Fibroblast of lung (primary cell): ENCODE measurements around the gene FSD2.

ENCODE experiments used
- EZH2 ChIP-seq: IDR thresholded peaks from 2 replicates; pipeline ENCODE4 v1.5.1; 2012; ENCODE audit warnings: low read length, control low read depth, mild to moderate bottlenecking; ENCODE audit errors: missing control alignments
- TF ChIP-seq, protein P1 (sequence below), 2 donors: IDR thresholded peaks in 1 of 2; conservative IDR thresholded peaks in 1 of 2; 1 replicate in 1 of 2; 2 replicates in 1 of 2; pipeline ENCODE4 v1.5.1; 2011 to 2012; ENCODE audit warnings: low read length in 2 of 2, control low read depth in 1 of 2, inconsistent platforms in 1 of 2, low read depth in 1 of 2, mild to moderate bottlenecking in 1 of 2

DNA sequence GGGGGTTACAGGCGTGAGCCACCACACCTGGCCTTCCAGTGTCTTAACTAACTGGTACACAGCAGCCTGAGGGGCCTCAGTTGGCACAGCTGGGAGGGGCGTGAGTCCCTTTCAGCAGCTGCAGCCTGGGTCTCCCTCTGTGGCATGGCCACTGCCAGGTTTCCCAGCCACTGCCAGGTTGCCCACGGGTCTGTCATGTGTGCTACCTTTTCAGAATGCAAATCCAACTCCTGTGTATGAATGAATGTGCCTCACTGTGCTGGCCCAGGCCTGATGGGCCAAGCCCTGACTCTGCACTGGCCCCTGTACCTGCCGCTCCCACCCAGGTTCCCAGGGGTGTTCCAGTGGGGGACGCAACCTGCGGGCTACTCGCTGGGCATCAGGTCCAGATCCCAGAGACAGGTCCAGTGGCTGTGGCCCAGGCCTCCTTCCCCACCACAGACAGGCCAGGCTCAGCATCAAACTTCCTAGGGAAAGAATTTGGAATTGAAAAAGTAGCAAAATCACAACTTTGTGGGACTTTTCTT lies 29.6 kb upstream of the FSD2 start:
- TF ChIP-seq, protein P1, sequence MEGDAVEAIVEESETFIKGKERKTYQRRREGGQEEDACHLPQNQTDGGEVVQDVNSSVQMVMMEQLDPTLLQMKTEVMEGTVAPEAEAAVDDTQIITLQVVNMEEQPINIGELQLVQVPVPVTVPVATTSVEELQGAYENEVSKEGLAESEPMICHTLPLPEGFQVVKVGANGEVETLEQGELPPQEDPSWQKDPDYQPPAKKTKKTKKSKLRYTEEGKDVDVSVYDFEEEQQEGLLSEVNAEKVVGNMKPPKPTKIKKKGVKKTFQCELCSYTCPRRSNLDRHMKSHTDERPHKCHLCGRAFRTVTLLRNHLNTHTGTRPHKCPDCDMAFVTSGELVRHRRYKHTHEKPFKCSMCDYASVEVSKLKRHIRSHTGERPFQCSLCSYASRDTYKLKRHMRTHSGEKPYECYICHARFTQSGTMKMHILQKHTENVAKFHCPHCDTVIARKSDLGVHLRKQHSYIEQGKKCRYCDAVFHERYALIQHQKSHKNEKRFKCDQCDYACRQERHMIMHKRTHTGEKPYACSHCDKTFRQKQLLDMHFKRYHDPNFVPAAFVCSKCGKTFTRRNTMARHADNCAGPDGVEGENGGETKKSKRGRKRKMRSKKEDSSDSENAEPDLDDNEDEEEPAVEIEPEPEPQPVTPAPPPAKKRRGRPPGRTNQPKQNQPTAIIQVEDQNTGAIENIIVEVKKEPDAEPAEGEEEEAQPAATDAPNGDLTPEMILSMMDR (conservative IDR thresholded peaks at IDR 0.05 in 1 of 2, IDR thresholded peaks at IDR 0.05 in 1 of 2; ENCODE audit: low read depth in 1 of 2, low read length in 2 of 2), result no peak
- no peak for TF ChIP-seq EZH2
